Activated naive CD8-positive, alpha-beta T cell (primary cell): Measurements from ENCODE around the gene ID3.

Experiments
- H3K27ac Mint-ChIP-seq: one replicate; pipeline ENCODE4 v1.8.0; 2021; ENCODE audit warnings: mixed read lengths
- H3K27me3 Mint-ChIP-seq: one replicate; pipeline ENCODE4 v1.8.0; 2021; ENCODE audit warnings: mixed read lengths
- H3K36me3 Mint-ChIP-seq: one replicate; pipeline ENCODE4 v1.8.0; 2021; ENCODE audit warnings: mixed read lengths
- H3K4me1 Mint-ChIP-seq: one replicate; pipeline ENCODE4 v1.8.0; 2021; ENCODE audit warnings: low read depth, mixed read lengths
- H3K4me3 Mint-ChIP-seq: one replicate; pipeline ENCODE4 v1.8.0; 2021; ENCODE audit warnings: mild to moderate bottlenecking, mixed read lengths
- H3K9me3 Mint-ChIP-seq: one replicate; pipeline ENCODE4 v1.8.0; 2021; ENCODE audit warnings: low read depth, mixed read lengths

ID3 gene

GRCh38 chr1:23562137-23562876 lies 3.0 kb upstream of the ID3 start:
- Mint-ChIP-seq H3K4me1 (peaks cover 53% of the 10 kb centered on the region), H3K27ac (peak overlapping the region; percentile 61), H3K4me3 (peak overlapping the region; percentile 17), H3K9me3 (no peaks in the 10 kb centered on the region), H3K36me3 (no peaks in the 10 kb centered on the region), H3K27me3 (no peaks in the 10 kb centered on the region)

- H3K27ac Mint-ChIP-seq = no peak overlapping the region
- H3K27me3 Mint-ChIP-seq = no peaks in the 10 kb centered on the region
- H3K9me3 Mint-ChIP-seq = no peaks in the 10 kb centered on the region
- H3K4me1 Mint-ChIP-seq = peaks cover 55% of the 10 kb centered on the region
- peak overlapping the region; percentile 38 for H3K4me3 Mint-ChIP-seq
- no peaks in the 10 kb centered on the region for H3K36me3 Mint-ChIP-seq
These were observed 2.5 kb upstream of the ID3 start for GRCh38 chr1:23561813-23562100.

- no peak overlapping the region for H3K27ac Mint-ChIP-seq
- H3K9me3 Mint-ChIP-seq = no peaks in the 10 kb centered on the region
- no peaks in the 10 kb centered on the region for H3K36me3 Mint-ChIP-seq
- peaks cover 58% of the 10 kb centered on the region for H3K4me1 Mint-ChIP-seq
- peak overlapping the region; percentile 38 for H3K4me3 Mint-ChIP-seq
- H3K27me3 Mint-ChIP-seq = no peaks in the 10 kb centered on the region
These were observed 1.9 kb upstream of the ID3 start for GRCh38 chr1:23561076-23561812.

- H3K27me3 Mint-ChIP-seq = no peaks in the 10 kb centered on the region
- peak overlapping the region; percentile 94 for H3K4me3 Mint-ChIP-seq
- H3K4me1 Mint-ChIP-seq = peaks cover 69% of the 10 kb centered on the region
- H3K9me3 Mint-ChIP-seq = no peaks in the 10 kb centered on the region
- H3K36me3 Mint-ChIP-seq = no peaks in the 10 kb centered on the region
- H3K27ac Mint-ChIP-seq = peak overlapping the region; percentile 90
These were observed 862 bp upstream of the ID3 start for GRCh38 chr1:23559985-23560741.

GRCh38 chr1:23558872-23559135 lies 497 bp downstream of the ID3 start:
- peaks cover 78% of the 10 kb centered on the region for H3K4me1 Mint-ChIP-seq
- peak overlapping the region; percentile 94 for H3K4me3 Mint-ChIP-seq
- H3K27me3 Mint-ChIP-seq = no peaks in the 10 kb centered on the region

GRCh38 chr1:23558140-23558871 lies 995 bp downstream of the ID3 start:
- Mint-ChIP-seq H3K9me3 (no peaks in the 10 kb centered on the region), H3K36me3 (no peaks in the 10 kb centered on the region), H3K27ac (peak overlapping the region; percentile 90), H3K4me3 (peak overlapping the region; percentile 94), H3K4me1 (peaks cover 78% of the 10 kb centered on the region), H3K27me3 (no peaks in the 10 kb centered on the region)

More at GRCh38 chr1:23558872-23559135, 497 bp downstream of the ID3 start:
- Mint-ChIP-seq H3K36me3 (no peaks in the 10 kb centered on the region), H3K9me3 (no peaks in the 10 kb centered on the region), H3K27ac (peak overlapping the region; percentile 90)

- peak overlapping the region; percentile 94 for H3K4me3 Mint-ChIP-seq
- no peaks in the 10 kb centered on the region for H3K27me3 Mint-ChIP-seq
- H3K36me3 Mint-ChIP-seq = no peaks in the 10 kb centered on the region
- H3K9me3 Mint-ChIP-seq = no peaks in the 10 kb centered on the region
- peaks cover 73% of the 10 kb centered on the region for H3K4me1 Mint-ChIP-seq
- H3K27ac Mint-ChIP-seq = peak overlapping the region; percentile 90
These were observed 1.7 kb downstream of the ID3 start for GRCh38 chr1:23557471-23558124.

GRCh38 chr1:23556635-23557470 lies 2.4 kb downstream of the ID3 start:
- no peaks in the 10 kb centered on the region for H3K36me3 Mint-ChIP-seq
- peak overlapping the region; percentile 90 for H3K27ac Mint-ChIP-seq
- H3K4me1 Mint-ChIP-seq = peaks cover 71% of the 10 kb centered on the region
- H3K9me3 Mint-ChIP-seq = no peaks in the 10 kb centered on the region
- no peaks in the 10 kb centered on the region for H3K27me3 Mint-ChIP-seq
- peak overlapping the region; percentile 94 for H3K4me3 Mint-ChIP-seq

GRCh38 chr1:23555986-23556634 lies 3.2 kb downstream of the ID3 start:
- Mint-ChIP-seq H3K36me3 (no peaks in the 10 kb centered on the region), H3K4me3 (peak overlapping the region; percentile 94), H3K27me3 (no peaks in the 10 kb centered on the region), H3K9me3 (no peaks in the 10 kb centered on the region), H3K27ac (peak overlapping the region; percentile 90), H3K4me1 (peaks cover 64% of the 10 kb centered on the region)

GRCh38 chr1:23555270-23555985 lies 3.9 kb downstream of the ID3 start:
- Mint-ChIP-seq H3K27me3 (no peaks in the 10 kb centered on the region), H3K4me1 (peaks cover 62% of the 10 kb centered on the region), H3K4me3 (peak overlapping the region; percentile 94)

GRCh38 chr1:23554481-23555269 lies 4.6 kb downstream of the ID3 start:
- H3K9me3 Mint-ChIP-seq = no peaks in the 10 kb centered on the region
- peak overlapping the region; percentile 94 for H3K4me3 Mint-ChIP-seq
- H3K27me3 Mint-ChIP-seq = no peaks in the 10 kb centered on the region
- H3K27ac Mint-ChIP-seq = peak overlapping the region; percentile 90
- H3K36me3 Mint-ChIP-seq = no peaks in the 10 kb centered on the region
- H3K4me1 Mint-ChIP-seq = peaks cover 55% of the 10 kb centered on the region

More at GRCh38 chr1:23555270-23555985, 3.9 kb downstream of the ID3 start:
- Mint-ChIP-seq H3K27ac (peak overlapping the region; percentile 90), H3K36me3 (no peaks in the 10 kb centered on the region), H3K9me3 (no peaks in the 10 kb centered on the region)

- Mint-ChIP-seq H3K4me1 (peaks cover 52% of the 10 kb centered on the region), H3K27ac (peak overlapping the region; percentile 83), H3K36me3 (no peaks in the 10 kb centered on the region), H3K27me3 (no peaks in the 10 kb centered on the region), H3K9me3 (no peaks in the 10 kb centered on the region), H3K4me3 (peak overlapping the region; percentile 78)
These were observed 5.2 kb downstream of the ID3 start for GRCh38 chr1:23554127-23554480.
